NCI-H774 (cell line): ENCODE results near the gene TNFRSF14.

ENCODE experiments used
- DNase-seq: peaks from one replicate; lab custom pipeline; 2025; lab: John Stamatoyannopoulos, UW

Gene TNFRSF14

DNA sequence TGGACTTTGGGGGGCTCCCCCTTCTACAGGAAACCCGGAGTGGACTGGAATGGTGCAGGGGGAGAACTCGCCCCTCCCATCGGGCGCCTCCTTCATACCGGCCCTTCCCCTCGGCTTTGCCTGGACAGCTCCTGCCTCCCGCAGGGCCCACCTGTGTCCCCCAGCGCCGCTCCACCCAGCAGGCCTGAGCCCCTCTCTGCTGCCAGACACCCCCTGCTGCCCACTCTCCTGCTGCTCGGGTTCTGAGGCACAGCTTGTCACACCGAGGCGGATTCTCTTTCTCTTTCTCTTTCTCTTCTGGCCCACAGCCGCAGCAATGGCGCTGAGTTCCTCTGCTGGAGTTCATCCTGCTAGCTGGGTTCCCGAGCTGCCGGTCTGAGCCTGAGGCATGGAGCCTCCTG, at the start of gene TNFRSF14:
Gene TNFRSF14 (plus strand): TSS at position 95 of the 401 bp plus-strand sequence. CDS start 294 bp downstream, at position 389.
- no peak for DNase-seq

DNA sequence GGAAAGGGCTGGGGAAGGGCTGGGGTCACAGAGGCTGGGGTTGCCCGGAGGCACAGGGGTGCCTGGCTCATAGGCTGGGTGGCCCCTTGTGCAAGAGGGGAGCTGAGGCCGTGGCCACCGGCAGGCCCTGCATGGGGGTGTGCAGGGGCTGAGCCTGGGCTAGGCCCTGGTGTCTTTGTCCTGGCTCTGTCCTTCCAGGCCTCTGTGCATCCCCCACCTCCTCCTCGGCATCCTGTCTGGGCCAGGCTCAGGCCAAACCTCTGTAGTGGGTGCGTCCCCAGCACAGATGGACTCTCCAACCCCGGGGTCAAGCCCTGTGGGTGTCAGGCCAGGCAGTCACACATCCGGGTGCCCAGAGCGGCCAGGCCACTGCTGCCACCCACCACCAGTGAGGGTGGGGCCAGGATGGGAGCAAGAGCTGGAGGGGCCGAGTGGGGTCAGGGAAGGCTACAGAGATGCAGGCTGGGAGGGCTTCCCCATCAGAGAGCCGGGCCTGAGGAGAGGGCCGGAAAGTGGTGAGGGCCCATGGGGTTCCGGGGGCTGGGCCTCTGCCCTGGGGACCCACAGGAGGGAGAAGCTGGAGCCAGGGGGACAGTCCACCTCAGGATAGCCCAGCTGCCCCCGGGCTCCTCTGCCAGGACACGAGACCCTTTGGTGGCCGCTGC, 49.1 kb upstream of the TNFRSF14 start:
- DNase-seq = no peak

DNA sequence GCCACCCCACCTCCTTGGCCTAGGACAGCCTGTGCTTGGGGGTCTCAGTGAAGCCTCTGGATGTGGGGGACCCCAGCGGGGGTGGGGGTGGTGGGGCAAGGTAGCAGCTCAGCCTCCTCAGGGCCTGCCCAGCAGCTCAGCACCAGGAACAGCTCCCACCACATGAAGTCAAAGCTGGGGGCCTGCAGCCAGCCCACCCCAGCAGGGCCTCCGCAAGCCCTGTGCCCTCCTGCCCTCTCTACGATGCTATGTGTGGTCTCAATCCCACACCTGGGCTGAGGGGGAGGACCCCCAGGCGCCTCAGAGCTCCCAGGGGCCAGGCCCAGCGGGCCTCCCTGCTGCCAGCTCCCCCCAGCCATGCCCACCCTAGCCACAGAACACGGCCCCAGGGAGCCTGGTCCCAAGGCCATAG, 48.4 kb upstream of the TNFRSF14 start:
- DNase-seq = no peak

DNA sequence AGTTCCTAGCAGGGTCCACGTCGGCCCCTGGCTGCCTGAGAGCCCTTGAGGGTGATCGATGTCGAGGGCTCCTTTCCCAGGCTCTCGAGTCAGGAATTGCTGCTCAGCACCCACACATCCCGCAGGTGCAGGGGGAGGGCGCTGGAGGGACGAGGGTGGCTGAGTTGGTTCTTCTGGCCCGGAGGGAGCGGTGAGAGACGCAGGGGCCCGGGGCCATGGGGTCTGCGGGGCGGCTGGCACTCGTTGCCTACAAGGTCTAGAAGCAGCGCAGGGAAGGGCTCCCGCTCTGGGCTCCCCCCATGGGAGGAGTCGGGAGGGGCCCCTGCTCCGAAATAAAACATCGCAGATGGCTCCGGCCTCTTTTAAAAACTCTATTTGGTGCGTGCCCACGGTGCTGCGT, 48.0 kb upstream of the TNFRSF14 start:
- DNase-seq = no peak

DNA sequence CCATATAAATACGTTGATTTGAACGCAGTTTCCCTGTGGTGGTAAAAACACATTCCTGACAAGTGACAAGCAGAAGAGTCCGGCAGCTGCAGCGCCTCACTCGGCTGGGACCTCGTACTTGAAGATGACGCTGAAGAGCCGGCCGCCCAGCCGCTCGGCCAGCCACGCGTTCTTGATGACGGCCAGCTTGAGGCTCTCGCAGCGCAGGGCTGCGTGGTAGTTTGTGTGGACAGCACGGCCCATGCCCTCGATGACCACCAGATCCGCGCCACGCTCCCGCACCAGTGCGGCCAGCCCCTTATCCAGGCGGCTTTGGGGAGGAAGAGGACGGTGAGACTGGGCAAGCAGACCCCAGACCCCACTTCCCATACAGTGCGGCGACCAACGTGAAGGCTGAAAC, 47.4 kb upstream of the TNFRSF14 start:
- no peak for DNase-seq

DNA sequence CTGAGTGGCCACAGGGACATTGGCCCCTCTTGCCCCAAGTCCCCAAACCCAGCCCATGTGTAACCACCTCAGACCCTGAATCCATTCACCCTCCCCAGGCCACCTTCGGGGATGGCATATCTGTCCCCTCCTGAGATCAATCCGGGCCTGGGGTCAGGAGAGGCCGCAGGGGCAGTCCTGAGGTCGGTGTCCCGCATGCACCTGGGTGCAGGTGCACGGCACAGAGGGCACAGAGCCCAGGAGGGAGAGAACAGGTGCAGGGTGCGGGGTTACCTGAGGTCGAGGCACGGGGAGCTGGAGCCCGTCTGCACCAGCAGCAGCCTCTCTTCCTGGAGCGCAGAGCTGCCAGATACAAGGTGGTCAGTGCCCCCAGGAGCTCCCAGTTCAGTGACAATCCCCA, 46.6 kb upstream of the TNFRSF14 start:
- DNase-seq = no peak

DNA sequence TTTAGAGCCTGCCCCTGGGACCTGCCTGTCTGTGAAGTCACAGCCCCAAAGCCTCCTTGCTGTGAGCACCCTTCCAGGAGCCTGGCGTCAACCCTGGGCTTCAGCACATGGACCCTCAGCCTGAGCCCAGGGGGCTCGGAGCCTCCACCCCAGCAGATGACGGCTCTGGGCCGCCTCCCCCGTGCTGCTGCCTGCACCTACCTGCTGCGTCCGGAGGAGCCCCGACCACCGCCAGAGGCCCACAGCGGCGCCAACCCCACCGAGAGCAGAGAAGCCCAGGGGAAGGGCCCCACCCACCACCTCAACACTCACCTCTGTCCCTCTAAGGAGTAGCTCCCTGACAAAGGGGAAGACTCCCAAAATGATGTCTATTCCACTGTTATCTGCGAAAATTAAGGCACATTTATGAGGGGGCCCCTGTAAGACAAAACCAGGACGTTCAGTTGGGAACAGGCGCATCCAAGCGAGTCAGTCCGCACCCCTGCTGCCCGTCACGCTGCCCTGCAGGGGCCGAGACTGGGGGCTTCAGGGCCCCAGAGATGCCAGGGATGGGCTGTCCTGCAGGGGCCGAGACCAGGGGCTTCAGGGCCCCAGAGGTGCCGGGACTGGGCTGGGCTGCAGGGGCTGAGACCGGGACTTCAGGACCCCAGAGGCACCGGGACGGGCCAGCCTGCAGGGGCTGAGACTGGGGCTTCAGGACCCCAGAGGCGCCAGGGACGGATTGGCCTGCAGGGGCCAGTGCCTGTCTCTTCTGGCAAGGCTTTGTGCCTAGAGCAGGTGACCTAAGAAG, 45.6 kb upstream of the TNFRSF14 start:
- no peak for DNase-seq

DNA sequence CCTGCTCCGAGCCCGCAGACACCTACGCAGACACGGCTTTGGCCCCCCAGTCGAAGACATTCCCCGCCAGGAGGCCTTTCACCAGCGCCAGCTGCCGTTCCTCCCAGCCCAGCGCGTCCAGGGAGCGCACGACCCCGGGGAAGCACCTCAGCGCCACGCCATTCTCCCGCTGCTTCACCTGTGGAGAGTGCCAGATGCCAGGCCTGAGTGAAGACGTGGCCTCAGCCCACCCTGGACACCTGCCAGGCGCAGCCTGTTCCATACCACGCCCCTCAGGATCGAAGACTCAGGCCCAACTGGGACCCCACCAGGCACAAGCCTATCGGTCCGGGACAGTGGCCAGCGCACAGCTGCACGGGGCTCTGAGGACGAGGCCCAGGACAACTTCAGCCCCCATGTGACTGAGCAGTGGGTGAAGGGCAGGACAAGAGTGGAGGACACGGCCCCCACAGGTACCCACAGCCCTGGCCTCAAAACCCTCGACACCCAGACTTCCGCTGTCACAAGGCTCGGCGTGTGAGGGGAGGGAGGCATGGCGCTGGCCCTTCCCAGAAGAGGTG, 43.2 kb upstream of the TNFRSF14 start:
- no peak for DNase-seq

DNA sequence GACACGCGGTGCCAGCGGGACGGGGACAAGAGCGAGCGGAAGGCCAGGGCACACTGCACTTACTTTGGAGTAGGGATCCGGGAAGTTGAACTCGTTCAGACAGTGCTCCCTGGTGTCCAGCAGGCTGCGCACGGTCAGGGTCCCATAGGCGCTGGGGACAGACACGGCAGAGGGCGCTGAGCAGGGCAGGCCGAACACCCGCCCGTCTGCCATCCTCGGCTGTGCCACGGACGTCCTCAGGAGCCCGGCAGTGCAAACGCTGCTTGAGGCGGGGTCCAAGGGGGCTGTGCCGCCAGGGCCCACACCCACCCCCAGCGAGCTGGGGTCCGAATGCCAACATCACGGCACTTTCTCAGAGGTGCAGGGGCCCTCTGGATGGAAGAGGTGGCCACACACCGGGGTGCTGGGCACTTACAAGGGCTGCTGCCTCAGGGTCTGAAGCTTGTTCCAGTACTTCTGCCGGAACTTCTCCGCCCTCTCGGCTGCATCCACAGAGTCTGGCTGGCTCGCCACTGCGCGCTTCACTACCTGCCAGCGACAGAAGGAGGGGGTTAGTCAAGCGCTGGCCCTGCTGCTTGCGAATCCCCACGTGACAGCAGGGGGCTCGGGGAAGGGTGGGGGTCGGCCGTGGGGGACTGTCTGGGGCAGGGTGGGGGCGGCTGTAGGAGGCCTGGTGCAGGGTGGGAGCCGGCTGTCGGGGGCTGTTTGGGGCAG, 42.1 kb upstream of the TNFRSF14 start:
- DNase-seq = no peak

DNA sequence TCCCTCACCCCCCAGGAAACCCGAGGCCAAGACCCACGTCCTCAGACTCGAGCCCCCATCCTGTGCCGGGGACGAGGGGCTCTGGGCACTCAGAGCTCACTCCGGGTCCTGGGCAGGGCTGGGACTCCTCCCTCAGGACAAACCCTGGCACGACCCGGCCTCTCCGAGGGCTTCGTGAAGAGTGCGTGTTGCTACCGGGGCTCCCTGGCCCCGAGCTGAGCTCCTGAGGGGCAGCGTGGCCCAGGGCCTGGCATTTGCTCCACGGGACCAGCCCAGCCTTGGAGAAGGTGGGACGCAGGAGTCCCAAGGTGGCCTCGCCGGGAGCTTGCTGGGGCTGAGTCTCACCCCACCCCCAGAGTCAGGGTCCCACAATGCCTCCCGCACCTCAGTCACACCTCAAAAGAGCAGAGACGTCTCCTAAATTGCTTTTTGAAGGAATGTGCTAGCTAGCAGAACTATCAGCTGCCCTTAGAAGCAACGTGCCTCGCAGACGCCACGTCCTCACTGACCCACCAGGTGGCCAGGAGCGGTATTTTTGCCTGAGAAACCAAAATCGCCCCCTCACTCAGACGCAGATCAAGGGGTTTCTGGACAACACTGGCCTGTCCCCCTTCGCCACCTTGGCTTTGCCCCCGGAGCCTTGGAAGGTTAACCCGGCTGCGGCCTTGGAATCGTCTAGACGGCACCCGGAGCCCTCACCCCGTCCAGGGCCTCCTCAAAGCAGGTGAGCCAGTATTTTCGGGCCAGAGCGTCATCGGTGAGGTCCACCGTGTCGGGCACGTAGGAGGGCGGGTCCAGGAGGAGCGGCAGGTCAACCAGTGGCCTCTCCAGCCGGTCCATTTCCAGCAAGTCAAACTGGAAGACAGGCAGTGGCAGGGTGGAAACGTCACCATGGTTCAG, 41.1 kb upstream of the TNFRSF14 start:
- DNase-seq = no peak

DNA sequence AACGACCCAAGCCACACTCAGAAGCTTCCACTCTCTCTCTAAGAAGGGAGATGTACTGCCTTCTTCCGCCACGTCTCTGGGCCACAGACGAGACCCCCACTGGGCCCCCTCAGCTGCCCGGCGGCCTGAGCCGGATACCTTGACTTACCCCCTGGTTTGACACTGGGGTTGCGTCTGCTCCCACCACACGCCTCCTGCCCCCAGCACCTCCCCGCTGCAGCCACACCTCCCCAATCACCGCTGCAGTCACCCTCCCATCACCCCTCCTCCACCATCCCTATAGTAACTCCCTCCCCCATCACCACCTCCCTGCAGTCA, 40.4 kb upstream of the TNFRSF14 start:
- no peak for DNase-seq

DNA sequence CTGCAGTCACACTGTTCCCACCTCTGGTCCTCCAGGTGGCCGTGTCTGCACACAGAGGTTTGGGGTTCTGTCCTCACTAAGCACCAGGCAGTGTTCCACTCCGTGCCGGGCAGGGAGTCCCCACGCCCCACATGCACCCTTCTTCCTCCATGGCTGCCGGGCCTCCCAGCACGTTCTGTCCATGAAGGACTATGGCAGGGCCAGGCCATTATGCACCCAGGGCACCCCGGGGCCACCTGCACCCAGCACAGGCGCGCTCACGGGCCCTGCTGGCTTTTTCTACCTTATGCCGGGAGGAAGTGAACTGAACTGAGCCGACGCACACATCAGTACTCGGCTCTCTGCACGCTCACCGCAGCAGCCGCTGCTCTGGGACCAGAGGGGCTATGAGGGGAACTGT, 40.0 kb upstream of the TNFRSF14 start:
- DNase-seq = no peak

DNA sequence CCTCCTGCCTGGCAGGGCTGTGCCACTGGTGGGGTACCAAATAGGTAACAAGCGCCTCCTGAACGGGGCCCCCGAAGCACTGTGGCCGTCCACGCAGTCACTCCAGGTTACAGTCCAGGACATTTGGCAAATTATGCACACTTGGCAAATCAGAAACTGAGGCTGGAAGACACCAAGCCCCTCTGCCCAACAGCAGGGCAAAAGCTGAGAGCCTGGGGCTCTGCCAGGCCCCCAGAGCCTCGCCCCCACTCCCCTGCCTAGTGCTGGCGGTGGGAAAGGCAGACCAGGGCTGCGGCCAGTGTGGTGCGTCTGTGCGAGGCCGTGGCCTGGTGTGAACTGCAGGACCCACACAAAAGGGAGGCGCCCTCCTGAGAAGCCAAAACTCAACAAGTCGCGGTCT, 39.2 kb upstream of the TNFRSF14 start:
- DNase-seq = no peak

DNA sequence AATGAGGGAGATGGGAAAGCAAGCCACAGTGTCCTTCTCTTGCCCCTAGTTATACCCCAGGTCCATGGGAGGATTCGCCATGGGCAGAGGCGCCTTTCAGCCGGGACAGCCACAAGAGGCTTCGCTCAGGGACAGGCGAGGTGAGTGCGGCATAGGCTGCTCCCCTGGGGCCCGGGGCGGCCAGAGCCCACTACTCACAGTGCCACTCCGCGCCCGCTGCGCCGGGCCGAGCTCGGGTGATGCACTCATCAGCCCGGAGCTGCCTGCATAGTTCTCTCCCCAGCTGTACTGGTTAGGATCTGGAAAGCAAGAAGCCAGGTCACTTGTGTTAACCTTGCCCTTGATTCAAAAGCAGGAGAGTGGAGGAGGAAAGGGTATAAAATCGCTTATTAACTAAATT, 38.2 kb upstream of the TNFRSF14 start:
- no peak for DNase-seq

DNA sequence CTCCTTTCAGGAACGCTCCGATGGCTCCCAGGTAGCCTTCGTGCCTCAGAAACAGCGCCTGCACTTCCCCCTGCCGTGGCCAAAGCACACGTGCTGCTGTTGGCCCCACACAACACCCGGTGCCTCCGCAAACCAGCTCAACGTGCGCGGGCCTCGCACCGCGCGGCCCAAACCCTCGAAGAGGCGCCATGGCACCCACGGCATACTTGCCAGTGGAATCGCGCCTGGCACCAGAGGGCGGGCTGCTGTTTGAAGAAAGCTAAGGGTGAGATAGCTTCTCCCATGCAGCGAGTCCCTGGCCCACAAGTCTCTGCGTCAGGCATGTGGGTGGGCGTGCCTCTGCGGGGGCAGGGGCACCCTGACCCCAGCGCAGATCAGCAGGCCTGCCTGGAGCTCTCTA, 37.6 kb upstream of the TNFRSF14 start:
- no peak for DNase-seq

DNA sequence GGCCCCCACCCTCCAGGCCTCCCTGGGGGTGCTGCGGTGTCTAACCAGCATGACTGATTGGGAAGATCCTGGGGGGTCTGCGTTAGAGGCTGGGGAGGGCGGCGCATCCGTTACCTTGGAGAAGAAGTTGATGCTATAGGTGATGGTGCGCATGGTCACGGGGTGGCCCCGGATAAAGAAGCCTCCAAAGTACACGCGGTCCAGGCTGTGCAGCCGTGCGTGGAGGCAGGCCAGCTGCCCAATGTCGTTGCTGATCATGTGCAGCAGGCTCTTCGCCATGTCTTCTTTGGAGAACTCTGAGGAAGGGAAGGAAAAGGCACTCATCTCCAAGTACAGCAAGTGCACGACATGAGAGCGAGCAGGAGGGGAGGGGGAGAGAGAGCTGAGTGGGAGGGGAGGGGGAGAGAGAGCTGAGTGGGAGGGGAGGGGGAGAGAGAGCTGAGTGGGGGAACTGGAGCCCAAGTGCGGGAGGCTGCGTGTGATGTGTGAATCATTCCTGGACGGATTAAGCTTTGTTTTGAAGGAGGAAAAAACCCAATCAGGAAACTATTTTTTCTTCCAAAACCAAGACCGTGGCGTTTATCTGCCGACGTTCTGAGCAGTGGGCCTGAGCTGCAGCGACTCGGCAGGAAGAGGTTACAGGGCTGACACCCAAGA, 37.0 kb upstream of the TNFRSF14 start:
- no peak for DNase-seq

DNA sequence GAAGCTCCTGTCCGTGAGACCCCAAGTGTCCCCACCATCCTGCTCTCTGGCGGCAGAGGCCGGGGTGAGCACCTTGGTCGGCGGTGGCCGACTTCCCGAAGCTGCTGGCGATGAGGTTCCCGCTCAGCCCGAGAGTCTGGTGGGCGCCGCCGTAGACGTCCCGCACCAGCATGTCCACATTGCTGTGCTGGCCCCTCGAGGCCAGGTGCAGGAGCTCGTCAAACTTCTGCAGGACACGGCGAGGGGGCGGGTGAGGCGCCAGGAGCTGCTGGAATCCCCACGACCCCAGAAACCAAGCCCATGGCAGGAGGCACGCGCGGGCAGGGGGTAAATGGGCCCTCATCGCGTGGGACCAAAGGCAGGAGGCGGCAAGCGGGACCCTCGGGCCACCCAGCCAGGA, 36.4 kb upstream of the TNFRSF14 start:
- no peak for DNase-seq

DNA sequence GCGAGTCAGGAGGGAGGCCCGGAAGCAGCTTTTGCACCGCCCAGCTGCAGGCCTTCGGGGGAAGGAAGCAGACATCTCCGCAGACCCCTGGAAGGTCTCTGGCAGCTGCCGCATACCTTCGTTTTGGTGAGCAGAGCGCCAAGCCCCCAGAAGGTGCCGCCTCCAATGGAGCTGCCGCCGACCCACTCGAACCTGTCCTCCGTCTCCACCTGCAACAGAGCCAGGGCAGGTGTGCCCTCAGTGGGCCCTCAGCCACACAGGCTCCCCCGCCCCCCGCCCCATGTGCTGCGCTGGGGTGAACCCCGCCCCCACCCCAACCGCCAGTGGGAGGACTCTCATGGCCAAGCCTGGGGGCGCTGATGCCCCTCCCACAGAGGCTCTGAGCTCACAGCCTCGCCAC, 36.0 kb upstream of the TNFRSF14 start:
- no peak for DNase-seq

DNA sequence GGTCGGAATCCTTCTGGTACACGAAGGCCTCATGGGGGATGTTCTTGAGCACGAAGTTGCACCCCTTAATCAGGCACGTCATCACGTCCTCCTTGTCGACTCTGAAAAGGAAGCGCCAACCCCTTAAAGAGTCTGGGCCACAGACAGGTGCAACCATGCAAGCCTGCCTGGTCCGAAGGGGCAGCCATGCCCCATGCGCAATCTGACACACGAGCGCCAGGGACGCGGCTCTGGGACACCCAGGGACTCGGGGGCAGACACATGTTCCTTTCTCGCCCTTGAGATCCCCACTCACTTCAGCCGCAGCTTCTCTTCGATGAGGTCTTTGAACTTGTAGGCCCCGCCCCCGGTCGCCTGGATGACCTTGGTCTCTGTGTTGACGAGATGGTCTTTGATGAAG, 35.4 kb upstream of the TNFRSF14 start:
- DNase-seq = no peak

DNA sequence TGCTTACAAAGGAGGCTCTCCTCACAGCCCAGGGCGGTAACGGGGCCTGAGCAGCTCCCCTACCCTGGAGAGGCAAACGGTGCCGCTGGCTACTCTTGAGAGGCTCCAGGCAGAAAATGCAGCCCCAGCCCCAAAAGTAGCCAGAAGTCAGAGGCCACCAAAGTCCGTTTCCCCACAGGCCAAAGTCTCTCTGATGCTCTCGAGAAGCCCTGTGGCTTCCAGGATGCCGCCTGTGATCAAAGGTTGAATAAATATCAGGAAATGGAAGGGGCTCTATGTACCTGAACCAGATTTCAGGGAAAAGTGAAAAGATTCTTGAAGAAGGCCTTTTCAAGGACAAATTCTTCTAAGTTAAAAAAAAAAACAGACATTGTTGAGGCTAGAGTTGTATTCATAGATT, 33.9 kb upstream of the TNFRSF14 start:
- DNase-seq = no peak

DNA sequence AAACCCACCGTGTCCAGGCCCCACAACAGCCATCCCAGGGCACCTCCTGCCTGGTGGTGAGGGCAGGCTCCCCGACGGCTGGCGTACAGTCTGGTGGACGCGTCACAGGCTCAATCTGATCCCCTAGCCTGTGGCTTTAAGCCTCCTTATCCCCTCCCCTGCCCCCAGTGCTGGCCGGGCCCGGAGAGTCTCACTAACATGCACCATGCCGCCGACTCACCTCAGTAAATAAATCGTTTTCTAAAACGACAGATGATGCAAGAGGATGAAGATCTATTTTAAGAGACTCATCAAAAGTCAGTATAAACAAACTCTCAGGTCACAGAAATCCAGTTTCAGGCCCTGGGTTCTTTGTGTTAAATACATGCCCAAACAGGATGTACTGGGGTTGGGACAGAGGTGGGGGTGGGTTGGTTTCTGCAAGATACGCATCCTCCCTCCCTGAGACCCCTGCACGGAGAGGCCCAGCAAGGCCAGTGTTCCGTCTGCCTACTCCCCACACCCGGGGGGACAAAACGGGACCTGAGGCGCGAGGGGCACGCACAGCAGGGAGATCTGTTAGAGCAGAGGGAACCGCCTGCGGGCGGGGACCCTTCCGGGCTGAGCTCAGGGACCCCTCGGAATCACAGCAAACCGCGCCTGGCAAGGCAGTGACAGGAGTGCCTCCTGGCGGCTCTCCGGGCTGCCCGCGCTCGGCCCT, 32.8 kb upstream of the TNFRSF14 start:
- no peak for DNase-seq
